GM19324 (cell line): ENCODE results near the gene MARK4.
"Not testable (repeated sequence)": the region's sequence is repeated elsewhere in the genome, so short reads cannot be mapped to it uniquely, and the experiment has no call there.

Source experiments
- ATAC-seq: cut with Tn5 transposase; IDR thresholded peaks from one replicate; pipeline ENCODE4 v1.9.1; 2021; ENCODE audit warnings: mild to moderate bottlenecking, moderate library complexity; ENCODE audit not compliant: unreplicated experiment, low FRiP score

Gene MARK4

DNA sequence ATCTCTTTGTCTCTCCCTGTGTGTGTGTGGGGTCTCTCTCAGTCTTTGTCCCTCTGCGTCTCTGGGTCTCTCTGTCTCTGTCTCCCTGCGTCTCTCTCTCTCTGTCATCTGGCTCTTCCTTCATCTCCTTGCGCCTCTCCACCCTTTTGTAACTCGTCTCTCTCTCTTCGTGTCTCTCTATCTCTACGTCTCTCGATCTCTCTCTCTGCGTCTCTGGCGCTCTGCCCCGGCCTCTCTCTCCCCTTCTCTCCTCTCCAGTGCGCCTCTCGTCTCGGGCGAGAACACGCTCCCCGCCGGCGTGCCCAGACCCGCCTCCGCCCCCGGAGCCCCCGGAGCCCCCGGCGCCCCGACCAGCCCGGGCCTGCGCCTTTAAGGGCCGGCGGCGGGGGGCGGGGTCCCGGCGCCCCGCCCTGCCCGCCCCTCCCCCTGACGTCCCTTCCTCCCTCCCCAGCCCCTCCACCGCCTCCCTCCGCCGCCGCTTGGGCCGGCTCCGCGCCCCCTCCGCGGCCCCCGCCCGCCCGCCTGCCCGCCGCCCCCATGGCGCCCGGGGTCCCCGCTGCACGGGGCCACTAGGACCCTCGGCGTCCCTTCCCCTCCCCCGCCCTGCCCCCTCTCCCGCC lies at the start of gene MARK4:
MARK4 (plus strand) TSS at position 440 of the 620 bp plus-strand sequence. CDS start 318 bp downstream, outside the sequence.
- ATAC-seq, result peak; percentile 53

DNA sequence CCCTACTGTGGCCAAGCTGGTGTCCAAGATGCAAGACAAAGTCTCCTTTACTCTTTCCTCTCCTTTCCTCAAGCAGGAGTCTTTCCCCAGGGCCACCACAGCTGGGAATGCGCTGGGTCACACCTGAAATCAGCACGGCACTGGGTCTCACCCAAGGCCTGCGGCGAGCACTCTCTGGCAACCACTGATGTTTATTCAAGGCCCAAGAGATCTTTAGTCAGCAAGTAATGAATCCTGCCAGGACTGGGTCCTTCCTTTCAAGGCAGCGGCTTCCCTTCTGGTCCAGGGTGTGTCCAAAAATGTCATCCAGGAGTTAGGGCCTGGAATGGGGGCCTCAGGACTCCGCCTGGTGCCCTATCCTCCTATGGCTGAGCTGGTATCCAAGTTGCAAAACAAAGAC lies 48.4 kb upstream of the MARK4 start:
- ATAC-seq, result no peak

DNA sequence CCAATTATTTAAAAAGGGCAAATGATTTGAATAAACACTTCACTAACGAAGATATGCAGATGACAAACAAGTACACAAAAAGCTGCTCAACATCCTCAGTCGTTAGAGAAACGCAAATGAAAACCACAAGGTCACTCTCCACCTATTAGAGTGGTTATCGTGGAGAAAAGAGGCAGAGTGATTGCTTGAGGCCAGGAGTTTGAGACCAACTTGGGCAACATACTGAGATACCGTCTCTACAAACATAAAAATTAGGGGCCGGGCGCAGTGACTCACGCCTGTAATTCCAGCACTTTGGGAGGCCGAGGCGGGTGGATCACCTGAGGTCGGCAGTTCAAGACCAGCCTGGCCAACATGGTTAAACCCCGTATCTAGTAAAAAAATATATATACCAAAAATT lies 45.3 kb upstream of the MARK4 start:
- no peak for ATAC-seq

DNA sequence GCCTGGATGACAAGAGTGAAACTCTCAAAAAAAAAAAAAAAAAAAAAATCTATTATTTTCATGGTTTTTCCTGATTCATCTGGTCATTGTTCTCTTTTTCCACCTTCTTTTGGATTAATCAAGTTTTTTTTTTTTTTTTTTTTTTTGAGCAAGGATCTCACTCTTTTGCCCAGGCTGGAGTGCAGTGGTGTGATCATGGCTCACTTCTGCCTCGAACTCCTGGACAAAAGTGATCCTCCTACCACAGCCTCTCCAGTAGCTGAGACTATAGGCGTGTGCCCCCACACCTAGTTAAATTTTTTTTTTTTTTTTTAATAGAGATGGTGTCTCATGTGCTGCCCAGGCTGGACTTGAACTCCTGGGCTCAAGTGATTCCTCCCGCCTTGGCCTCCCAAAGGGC lies 44.7 kb upstream of the MARK4 start:
- ATAC-seq, result no peak

DNA sequence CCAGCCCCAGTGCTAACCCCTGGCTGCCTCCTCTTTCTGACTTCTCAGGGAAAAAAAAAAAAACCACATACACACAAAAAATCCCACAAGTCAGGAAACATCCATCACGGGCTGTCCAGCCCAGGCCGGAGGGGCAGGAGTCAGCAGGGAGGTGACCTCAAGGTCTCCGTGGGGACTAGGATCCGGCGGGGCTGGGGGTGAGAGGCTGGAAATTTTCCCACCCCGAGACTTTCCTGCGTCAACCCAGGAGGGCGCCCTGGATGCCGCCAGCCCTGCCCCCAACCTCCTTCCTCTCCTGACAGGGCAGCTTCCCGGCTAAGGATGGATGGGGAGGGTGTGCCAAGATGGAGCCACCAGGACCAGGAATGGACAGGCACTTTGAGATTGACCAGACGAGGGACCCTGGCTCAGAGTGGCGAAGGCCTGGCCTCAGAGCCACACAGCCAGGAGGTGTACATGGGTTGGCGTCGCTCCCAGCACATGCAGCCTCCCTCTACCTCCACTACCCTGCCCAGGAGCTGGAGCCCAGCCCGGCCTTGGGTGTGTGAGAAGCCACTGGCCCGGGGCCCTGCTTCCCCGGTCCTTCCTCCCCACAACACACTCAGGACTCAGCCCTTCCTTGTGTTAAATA lies 39.2 kb upstream of the MARK4 start:
- no peak for ATAC-seq

DNA sequence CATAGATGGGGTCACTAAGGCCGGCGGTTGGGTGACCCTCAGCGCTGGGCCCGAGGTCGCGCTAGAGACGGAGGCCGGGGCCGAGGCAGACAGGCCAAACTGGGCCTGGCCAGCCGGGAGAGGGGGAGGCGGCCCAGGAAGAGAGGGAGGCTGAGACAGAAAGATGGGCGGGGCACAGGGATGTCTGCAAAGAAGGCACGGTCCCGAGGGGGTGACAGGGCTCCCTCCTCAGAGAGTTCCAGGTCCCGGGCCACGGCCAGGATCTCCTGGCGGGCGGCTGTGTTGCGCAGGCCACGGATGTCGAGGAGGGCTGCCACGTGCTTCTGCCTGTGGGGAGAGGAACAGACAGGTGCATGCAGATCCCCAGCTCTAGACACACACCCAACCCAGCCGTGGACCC lies 38.0 kb upstream of the MARK4 start:
- ATAC-seq, result no peak

DNA sequence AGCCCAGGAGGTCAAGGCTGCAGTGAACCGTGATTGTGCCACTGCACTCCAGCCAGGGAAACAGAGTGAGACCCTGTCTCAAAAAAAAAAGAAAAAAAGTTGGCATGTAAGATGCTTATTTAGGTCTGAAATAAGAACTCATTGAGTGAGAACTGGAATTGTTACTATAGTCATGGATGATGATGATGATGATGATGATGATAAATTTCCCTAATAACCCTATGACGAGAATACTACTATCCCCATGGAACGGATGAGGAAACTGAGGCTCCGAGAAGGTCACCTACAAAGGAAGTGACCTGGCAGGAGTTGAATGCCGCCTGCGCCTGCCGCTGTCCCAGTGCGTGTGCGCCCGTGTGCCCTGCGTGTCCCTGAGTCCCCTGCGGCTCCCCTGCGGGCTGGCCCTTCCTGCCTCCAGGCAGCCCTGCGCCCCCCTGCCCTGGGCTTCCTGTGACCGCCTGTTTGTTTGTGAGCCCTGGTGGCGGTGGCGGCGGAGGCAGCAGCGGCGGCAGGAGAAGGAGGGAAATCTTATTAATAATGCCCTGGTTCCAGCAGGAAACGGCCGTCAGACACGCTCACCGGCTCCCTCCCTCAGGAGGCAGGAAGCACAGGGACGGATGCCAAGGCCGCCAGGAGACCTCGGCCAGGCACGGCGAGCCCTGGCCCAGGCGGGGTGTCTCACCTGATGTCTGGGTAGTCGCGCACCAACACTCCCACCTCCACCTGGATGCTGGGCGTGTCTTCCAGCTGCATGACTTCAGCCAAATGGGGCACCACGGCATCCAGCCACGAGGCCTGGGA lies 35.5 kb upstream of the MARK4 start:
- ATAC-seq, result no peak

DNA sequence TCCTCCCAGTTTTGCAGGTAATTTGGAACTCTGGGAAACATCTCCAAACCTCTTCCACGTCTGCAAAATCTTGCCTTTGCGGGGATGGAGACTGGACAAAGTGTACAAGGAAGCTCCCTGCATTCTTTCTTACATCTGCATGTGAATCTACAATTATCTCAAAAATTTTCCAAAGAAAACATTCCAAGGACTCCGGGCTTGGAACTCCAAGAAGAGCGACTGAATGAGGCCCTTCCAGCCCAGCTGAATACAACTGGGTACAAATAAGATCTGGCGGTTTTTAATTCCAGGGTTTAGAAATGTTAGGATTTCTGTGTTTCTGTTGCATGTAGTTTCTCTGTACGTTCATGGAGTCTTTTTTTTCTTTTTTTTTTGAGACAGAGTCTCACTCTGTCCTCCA lies 34.4 kb upstream of the MARK4 start:
- no peak for ATAC-seq

DNA sequence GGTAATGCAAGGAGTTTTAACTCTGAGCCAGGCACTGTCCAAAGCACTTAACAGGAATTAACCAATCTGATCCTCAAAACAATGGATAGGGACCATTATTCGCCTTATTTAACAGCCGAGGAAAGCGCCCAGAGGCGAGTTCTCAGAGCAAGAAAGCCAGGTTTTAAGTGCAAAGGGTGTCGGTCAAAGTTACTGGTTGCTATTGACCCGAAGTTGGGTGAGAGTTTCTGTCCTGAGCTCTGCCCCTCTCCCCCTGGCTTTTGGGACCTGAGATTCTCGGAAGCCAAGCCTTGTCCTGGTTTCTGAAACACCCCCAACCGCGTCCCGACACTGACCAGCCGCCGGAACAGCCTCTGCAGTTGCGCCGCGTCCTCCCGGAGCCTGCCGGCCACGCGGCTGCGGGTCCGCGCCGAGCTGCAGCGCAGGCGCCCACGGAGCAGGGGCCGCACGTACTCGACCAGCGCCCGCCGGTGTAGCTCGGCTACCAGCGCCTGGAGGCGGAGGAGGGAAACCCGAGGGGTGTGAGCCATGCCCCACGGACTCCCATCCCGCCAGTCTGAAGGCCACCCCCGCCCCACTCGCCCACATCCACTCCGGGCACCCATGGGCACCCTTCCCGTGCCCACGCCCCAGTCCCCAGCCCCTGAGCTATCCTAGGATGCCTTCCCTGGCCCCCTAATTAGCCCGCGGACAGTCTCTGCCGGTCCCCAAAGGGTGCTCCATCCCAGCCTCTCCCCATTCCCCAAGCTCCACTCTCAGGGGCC lies 33.7 kb upstream of the MARK4 start:
- no peak for ATAC-seq

DNA sequence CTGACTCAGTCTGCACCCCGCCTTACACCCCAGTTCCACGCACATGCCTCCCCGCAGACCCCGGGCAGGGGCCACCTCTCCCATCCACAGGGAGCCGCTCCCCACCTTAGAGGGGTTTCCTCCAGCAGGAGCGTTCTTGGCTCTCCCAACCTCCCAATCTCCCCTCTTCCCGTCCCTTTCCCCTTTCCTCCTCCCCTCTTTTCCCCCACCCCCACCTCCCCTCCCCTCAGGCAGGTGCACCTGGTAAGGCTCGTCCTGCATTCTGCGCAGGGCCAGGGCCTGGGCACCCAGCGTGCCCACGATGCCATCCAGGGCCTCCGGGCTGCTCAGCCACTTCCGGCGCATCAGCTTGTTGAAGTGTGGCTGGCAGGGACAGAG lies 33.1 kb upstream of the MARK4 start:
- no peak for ATAC-seq

DNA sequence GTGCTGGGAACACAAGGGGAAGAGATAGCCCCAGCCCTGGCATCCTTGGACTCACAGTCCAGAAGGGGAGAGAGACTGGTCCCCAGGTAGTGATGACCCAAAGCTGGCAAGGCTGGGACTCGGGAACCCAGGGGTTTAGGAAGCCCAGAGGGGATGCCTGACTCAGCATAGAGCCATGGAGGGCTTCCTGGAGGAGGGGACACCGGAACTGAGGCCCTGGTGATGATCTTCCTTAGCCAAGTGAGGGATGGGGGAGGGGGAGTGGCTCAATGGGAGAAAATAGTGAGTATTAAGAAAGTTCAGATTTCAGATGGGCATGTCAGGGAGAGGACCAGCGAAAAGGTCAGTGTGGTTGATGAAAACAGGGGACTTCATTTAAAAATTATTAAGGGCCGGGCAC lies 32.6 kb upstream of the MARK4 start:
- no peak for ATAC-seq

DNA sequence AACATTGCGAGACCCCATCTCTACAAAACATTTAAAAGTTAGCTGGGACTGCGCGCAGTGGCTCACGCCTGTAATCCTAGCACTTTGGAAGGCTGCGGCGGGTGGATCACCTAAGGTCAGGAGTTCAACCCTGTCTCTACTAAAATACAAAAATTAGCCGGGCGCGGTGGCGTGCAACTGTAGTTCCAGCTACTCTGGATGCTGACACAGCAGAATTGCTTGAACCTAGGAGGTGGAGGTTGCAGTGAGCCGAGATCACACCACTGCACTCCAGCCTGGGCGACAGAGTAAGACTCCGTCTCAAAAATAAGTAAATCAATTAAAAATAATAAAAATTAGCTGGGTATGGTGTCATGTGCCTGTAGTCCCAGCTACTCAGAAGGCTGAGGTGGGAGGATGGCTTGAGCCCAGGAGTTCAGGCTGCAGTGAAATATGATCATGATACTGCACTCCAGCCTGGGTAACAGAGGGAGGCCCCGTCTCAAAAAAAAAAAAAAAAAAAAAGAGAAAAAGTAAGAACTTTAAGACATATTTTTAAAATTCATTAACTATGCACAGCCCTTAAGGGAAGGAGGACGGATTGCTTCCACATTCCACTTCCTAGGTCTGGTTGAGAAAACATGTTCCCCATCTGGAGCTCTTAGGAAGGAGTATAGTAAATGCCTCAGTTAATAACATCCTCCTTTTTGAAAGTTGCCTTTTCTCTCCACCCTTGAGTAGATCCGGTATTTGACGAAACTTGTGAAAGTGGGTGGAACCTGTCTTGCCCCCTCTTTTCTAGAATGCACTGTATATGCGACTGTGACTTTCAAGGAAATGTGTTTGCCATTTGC lies 31.9 kb upstream of the MARK4 start:
- no peak for ATAC-seq

DNA sequence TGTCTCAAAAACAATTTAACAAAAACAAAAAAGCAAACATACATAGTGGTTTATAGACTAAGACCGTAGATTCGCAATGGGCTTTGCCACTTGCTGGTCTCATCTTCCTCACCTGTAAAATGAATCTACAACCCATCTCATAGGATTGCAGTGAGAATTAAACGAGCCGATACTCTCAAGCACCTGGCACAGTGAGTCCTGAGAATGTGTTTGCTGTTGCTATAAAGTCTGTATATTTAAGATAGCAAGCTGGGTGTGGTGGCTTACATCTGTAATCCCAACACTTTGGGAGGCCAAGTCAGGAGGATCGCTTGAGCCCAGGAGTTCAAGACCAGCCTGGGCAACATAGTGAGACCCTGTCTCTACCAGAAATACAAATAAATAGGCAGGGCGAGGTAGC lies 28.3 kb upstream of the MARK4 start:
- ATAC-seq, result no peak

DNA sequence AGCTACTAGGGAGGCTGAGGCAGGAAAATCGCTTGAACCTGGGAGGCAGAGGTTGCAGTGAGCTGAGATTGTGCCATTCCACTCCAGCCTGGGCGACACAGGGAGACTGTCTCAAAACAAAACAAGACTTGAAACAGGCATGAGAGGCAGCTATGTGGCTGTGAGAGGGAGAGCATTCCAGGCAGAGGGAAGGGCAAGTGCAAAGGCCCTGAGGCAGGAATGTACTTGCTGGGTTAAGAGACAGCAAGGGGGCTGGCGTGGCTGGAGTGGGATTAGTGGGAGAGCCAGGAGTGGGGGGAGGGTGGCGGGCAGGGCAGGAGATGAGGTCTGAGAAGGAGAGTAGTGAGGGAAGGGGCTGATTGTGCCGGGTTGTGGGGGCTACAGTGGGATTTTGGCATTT lies 27.2 kb upstream of the MARK4 start:
- ATAC-seq, result no peak

DNA sequence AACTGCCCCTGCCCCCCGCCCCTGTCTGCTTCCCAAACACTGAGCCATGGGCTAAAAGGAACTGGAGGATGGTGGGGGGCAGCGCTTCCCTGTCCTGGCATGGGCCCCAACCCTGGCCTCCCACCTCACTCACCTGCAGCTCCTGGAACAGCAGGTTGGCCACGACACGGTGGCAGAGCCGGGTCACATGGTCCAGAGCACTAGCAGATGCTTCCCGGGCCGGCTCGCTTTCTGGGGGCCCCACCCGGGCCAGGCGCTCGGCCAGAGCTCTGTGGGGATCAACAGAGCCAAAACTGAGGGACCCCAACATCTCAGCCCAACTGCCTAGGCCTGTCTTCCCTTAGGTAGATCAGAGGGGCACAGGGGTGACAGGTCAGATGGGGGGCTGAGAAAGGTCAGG lies 26.4 kb upstream of the MARK4 start:
- no peak for ATAC-seq

DNA sequence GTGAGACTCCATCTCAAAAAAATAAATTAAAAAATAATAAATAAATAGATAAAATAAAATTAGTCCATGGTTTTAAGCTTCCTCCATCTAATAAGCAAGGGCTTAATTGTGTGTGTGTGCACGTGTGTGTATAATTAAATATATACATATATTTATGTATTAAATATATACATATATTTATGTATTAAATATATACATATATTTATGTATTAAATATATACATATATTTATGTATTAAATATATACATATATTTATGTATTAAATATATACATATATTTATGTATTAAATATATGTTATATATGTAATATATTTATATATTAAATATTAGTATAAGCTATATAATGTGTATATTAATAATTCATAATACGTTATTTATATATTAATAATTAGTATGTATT lies 22.0 kb upstream of the MARK4 start:
- not testable (repeated sequence) for ATAC-seq

DNA sequence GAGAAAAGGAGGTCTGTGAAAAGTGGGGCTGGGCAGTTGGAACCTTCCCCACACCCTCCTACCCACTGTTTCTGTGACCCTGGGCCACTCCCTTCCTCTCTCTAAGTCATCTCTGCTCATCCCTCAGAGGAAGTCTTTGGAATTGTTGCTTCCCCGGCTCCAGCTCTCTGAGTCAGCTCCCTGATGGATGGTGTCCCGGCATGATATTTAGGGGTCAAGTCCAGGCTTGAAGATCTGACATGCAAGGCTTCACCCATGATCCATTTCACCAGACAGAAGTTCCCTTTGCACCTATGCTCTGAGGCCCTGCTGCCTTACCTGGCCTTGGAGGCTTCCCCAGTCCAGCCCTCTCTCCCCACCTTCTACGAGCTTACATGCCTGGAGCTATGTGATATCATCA lies 19.2 kb upstream of the MARK4 start:
- no peak for ATAC-seq

DNA sequence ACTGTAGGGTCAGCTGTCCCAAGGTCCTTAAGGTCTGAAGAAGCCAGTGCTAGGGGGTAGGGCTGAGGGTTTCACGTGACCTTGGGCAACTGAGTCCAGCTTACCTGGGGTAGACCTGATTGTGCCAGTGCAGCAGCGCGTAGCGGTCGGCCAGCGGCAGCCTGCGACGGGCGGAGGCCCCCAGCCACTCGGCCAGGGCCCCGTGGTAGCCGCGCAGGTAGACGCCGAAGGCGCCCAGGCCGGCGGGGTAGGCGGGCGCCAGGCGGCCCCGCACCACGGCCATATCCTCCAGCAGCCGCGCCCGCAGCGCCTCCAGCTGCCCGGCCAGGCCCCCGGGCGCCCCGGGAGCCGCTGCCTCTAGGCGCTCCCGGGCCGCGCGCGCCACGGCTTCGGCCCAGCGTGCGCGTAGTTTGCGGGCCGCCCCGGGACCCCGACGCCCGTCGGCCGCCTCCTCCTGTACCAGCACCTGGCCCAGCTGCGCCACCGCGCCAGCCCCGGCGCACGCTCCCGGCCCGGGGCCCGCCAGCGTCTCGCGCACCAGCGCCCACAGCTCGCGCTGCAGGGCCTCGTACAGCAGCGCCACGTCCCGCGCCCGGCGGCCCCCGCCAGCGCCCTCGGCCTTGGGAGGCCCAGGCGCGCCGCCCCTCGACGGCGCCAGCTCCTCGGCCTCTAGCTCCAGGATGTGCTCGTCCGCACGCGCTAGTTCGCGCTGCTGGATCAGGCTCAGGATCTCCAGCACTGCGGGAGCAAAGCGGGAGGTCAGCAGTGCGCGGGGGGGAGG lies 16.8 kb upstream of the MARK4 start:
- ATAC-seq, result no peak

DNA sequence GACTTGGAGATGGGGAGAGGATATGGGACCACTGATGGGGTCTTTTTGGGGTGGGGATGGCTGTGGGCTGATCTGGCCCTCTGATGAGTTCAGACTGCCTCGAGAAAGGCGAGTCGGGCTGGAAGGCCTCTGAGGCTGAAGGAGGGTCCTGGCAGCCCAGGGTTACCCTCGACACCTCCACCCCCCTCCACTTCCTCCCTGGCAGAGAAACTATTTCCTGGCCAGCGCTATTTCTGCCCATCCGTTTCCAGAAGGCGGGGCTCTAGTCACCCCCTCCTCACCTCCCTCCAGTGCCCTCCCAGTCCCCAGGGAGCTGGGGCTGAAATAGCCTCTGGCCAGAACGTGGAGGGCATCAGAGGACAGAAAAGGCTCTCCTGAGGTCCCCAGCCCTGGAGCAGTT lies 15.6 kb upstream of the MARK4 start:
- no peak for ATAC-seq

DNA sequence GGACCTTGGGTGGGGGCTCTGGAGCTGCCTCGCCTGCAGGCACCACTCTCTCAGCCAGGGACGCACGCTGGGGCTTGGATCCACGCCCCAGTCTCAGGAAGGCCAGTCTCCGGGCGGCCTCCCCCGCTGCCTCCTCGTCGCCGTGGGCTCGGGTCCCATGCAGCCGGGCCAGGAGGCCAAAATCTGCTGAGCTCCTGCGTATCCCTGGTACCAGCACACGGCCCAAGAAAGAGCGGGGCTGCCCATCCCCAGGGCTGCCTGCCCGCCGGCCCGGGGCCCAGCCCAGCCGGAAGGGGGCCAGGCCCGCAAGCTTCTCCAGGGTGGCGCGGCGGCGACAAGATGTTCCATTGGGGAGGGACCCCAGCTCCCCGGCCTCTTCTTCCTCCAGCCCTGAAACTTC lies 12.5 kb upstream of the MARK4 start:
- no peak for ATAC-seq
